Panc1 (cell line): Measurements from ENCODE around the gene PON2.

Source experiments
- CTCF ChIP-seq: fragments of 450-650 bp; IDR thresholded peaks from 2 replicates; pipeline ENCODE4 v1.5.1; 2017; ENCODE audit warnings: mild to moderate bottlenecking
- POLR2AphosphoS5 ChIP-seq: IDR thresholded peaks from 2 replicates; pipeline ENCODE4 v1.6.1; 2012; ENCODE audit warnings: mild to moderate bottlenecking, low read depth, low read length, moderate library complexity
- SIN3A ChIP-seq: IDR thresholded peaks from 2 replicates; pipeline ENCODE4 v1.6.1; 2012; ENCODE audit warnings: low read depth, mild to moderate bottlenecking, low read length, moderate library complexity, borderline replicate concordance; ENCODE audit not compliant: insufficient read depth
- TCF7L2 ChIP-seq: IDR thresholded peaks from 2 replicates; pipeline ENCODE4 v1.6.1; 2011; ENCODE audit warnings: mild to moderate bottlenecking, low read depth, low read length, inconsistent platforms

GRCh38 chr7:95357623-95358022 is 77.2 kb downstream of the PON2 start:
- no peak for TF ChIP-seq CTCF
- TF ChIP-seq TCF7L2, result 0 out of 2 replicates have a peak, but pooled peaks have one; percentile 34
- no peak for TF ChIP-seq POLR2AphosphoS5
- no peak for TF ChIP-seq SIN3A
